ENCODE data around the gene SDR42E1.

Gene SDR42E1

DNA sequence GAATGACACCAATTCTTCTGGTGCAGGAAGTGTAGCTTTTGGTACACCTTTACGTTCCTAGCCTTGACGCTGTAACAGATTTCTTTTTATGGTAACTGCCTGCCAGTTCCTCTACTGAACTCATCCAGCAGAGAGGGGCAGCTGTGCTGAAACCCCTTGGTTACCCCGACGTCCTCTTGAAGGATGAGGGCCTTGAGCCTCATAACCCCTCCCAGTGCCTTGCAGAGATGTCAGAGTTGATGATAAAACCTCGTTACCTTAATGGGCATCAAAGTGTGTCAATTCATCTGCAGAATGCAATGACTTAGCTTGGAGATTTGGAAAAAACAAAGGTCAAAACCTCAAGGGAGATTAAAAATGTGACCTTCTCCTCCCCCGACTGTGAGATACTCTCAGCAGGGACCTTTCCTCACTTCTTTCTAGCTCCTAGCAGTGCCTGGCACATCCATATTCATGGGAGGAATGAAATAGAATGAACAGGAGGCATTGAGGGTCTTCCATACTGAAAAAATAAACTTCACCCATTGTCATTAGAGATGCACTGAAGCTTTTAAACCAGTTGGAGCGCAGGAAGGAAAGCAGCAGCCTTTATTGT, 69.2 kb downstream of the SDR42E1 start:
- no peak for DNase-seq (ENCODE audit: low read depth)
- in situ Hi-C loops (cut with HindIII; ENCODE audit: low sequenced_read_pairs): no loop called here
- H3K4me3 ChIP-seq (ENCODE audit: low read depth, low read length): no peak overlapping the region
- TF ChIP-seq, protein P1, sequence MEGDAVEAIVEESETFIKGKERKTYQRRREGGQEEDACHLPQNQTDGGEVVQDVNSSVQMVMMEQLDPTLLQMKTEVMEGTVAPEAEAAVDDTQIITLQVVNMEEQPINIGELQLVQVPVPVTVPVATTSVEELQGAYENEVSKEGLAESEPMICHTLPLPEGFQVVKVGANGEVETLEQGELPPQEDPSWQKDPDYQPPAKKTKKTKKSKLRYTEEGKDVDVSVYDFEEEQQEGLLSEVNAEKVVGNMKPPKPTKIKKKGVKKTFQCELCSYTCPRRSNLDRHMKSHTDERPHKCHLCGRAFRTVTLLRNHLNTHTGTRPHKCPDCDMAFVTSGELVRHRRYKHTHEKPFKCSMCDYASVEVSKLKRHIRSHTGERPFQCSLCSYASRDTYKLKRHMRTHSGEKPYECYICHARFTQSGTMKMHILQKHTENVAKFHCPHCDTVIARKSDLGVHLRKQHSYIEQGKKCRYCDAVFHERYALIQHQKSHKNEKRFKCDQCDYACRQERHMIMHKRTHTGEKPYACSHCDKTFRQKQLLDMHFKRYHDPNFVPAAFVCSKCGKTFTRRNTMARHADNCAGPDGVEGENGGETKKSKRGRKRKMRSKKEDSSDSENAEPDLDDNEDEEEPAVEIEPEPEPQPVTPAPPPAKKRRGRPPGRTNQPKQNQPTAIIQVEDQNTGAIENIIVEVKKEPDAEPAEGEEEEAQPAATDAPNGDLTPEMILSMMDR (IDR thresholded peaks at IDR 0.05; ENCODE audit: low read depth, low read length, missing control alignments): no peak

DNA sequence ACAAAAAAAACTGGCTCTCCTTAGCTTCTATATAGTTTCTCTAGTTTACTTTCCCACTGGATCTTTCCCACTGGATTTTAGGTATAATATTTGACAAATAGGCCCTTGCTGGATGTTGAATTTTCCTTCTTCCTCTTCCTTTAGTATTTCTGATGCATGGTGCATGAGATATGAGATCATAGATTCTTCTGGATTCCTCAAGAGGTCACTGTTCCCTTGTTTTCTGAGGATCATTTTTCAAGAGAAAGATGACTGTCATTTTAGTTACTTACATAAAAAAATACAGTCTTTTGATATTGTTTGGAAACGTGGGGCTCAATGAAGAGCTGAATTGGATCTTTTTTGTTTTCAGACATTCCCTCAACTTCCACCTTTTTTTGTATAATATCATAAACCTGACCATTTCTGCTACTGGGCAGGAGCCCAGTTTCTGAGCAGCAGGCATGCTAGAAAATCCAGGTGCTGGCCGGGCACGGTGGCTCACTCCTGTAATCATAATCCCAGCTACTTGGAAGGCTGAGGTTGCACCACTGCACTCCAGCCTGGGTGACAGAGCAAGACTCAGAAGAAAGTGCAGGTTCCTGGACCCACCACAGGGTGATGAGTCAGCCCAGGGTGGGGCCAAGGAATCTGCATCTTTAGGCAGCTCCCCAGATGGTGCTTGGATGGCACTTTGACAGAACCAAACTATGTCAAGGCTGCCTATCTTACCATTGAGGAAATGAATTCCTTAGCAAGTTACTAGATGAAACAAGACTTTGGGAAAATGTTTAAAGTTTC, 70.3 kb downstream of the SDR42E1 start:
- H3K4me3 ChIP-seq (ENCODE audit: low read depth, low read length): no peak overlapping the region
- in situ Hi-C loops (cut with HindIII; ENCODE audit: low sequenced_read_pairs): no loop called here
- peak; percentile 43 for DNase-seq (ENCODE audit: low read depth)
- TF ChIP-seq, protein P1 (IDR thresholded peaks at IDR 0.05; ENCODE audit: low read depth, low read length, missing control alignments): peak; percentile 47

DNA sequence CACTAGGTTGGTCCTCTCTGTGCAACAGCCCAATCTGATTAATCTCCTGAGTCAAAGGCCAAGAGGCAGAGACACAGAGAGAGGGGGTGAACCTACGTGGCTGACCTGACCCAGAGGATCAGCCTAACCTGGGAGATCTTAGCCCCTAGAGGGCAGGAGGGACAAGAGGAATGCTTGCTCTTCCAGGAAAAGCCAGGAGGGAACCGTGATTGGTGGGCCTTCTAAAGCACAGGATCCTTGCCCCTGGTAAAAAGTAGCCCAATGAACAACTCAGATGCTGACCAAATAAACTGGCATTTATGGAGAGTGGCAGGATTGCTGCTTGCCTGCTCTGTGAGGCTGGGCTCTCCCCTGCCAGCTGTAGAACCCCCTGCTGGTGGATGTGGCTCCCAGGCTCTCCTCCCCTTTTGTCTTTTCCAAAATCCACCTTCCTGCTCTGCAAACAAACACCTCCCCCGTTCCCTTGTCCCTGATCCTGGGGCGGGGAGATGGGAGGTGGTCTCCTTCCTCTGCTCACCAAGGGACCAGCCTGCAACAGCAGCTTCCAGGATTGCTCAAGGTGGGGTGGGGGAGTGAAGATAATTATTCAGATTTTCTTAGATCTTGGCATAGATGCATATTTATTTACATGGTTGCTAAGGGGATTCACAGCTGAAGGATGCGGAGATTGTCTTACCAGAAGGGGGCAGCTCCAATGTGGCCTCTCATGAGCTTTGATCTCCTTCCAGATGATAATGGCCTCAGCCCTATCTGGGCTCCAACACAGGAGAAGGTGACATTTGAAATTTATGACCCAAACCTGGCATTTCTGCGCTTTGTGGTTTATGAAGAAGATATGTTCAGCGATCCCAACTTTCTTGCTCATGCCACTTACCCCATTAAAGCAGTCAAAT, 71.9 kb downstream of the SDR42E1 start:
- no peak for DNase-seq (ENCODE audit: low read depth)
- TF ChIP-seq, protein P1 (IDR thresholded peaks at IDR 0.05; ENCODE audit: low read depth, low read length, missing control alignments): no peak
- in situ Hi-C loops (cut with HindIII; ENCODE audit: low sequenced_read_pairs): no loop called here
- no peak overlapping the region for H3K4me3 ChIP-seq (ENCODE audit: low read depth, low read length)

Data from astrocyte of the cerebellum (primary cell).